GM12864 (cell line): Measurements from ENCODE around the gene NRCAM.

ENCODE experiments used
- DNase-seq: peaks from one replicate; pipeline ENCODE4 v3.0.0-alpha.2; 2011; ENCODE audit warnings: low read depth
- H3K4me3 ChIP-seq: 2 replicates; pipeline ENCODE4 v1.5.1; 2011; ENCODE audit warnings: mild to moderate bottlenecking, low read depth, low read length, control low read depth
- TF ChIP-seq, protein P1 (sequence below): IDR thresholded peaks from 2 replicates; pipeline ENCODE4 v1.5.1; 2011; ENCODE audit warnings: low read depth, mild to moderate bottlenecking, moderate library complexity, low read length, control low read depth, inconsistent platforms; ENCODE audit errors: missing control alignments

The NRCAM gene

DNA sequence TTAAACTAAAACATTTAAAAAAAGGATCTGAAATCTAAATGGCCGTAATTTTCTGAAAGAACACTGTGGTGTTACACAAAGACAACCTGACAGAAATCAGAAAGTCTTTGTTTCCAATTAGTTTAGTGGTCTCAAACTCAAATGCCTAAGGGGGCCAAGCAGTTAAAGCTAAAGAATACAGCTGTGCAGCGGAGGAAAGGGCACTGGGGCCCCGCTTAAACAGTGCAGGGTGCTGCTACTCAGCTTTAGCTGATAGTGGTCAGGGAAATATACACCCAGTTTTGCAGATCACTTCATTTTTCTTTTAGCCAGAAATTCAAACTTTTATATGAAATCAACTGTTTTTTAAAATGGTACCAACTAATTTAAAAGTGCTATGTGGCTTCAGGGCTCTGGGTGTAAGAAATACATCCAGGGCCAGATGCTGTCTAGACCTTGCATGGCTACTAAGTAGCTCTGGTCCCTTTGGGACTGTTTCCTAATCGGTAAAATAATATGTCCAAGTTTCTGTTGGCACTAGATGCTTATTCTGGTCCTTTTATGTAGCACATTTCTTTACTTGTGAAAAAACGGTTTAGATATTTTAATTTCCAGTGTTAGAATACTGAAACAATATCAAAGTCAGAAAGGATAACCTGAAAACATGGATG, 164.3 kb downstream of the NRCAM start:
- no peak overlapping the region for H3K4me3 ChIP-seq

DNA sequence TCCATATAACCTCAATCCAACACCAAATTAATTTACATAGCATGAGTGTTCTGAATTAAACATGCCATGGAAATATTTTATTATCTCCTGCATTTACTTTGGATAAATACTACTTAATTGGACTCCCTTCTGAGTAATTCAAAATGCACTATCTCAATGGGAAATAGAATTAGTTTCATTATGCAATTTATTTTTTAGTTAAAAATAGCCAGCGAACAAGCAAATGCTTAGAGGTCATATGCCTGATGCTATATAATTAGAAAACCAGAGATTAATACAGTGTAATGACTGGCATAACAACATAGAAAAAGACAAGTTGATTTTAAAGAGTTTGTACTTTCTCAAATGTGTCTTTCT, 165.1 kb downstream of the NRCAM start:
- no peak overlapping the region for H3K4me3 ChIP-seq
- DNase-seq: no peak
- TF ChIP-seq, protein P1, sequence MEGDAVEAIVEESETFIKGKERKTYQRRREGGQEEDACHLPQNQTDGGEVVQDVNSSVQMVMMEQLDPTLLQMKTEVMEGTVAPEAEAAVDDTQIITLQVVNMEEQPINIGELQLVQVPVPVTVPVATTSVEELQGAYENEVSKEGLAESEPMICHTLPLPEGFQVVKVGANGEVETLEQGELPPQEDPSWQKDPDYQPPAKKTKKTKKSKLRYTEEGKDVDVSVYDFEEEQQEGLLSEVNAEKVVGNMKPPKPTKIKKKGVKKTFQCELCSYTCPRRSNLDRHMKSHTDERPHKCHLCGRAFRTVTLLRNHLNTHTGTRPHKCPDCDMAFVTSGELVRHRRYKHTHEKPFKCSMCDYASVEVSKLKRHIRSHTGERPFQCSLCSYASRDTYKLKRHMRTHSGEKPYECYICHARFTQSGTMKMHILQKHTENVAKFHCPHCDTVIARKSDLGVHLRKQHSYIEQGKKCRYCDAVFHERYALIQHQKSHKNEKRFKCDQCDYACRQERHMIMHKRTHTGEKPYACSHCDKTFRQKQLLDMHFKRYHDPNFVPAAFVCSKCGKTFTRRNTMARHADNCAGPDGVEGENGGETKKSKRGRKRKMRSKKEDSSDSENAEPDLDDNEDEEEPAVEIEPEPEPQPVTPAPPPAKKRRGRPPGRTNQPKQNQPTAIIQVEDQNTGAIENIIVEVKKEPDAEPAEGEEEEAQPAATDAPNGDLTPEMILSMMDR: no peak

More for the DNA sequence above, 164.3 kb downstream of the NRCAM start:
- TF ChIP-seq, protein P1: no peak
- no peak for DNase-seq

DNA sequence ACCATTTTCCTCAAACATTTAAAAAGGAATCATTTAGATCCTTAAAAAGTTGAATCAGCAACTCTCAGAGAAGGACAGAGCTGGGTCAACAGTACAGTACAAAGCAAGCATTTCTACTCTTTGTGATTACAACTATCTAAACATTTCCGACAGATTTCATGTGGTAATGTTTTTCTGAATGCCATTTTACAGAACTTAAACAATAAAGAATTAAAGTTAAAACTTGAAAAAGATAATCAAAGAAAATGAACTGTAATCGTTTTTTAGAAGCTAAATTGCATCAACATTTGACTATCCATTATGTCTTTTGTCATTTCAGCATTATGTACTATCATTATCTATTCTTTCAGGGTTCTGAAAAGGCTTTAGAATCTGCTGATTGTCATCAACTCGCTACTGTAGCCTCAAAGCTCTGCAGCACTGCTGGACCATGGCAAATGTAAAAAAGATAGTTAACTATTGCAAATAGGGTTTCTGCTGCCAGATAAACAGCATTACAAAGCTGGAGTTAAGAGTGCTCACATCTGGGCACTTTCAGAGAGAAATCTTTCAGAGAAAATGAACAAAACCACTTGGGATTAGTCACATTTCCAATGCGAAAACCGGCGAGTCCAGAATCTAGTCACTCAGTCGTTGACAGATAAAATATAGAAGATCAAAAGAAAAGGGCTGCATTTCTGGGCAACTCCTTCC, 165.6 kb downstream of the NRCAM start:
- TF ChIP-seq, protein P1: no peak
- no peak for DNase-seq
- no peak overlapping the region for H3K4me3 ChIP-seq

DNA sequence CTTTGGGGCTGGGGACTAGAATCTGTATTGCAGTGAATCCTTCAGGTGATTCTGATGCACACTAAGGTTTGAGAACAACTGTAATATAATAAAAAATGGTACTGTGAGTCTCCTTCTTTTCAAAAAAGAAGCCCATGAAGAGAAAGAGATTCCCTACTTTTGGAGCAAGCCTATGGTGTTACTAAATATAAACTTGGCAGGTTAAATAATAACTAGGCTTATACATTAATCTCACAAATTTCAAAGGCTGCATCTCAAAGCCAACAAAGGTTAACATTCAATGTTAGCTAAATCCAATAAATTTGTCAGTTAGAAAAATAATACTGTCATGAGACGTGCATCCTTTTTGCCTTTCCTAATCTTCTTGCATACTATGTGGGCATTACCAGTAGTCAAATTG, 166.4 kb downstream of the NRCAM start:
- H3K4me3 ChIP-seq: no peak overlapping the region
- TF ChIP-seq, protein P1: no peak
- DNase-seq: no peak

DNA sequence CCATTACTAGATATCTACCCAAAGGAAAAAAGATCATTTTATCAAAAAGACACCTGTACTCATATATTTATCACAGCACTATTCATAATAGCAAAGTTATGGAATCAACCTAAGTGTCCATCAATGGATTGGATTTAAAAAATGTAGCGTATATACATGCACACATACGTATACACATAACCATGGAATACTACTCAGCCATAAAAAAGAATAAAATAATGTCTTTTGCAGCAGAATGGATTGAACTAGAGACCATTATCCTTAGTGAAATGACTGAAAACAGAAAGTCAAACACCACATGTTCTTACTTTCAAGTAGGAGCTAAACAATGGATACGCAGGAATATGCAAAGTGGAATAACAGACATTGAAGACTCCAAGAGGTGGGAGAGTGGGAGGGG, 168.4 kb downstream of the NRCAM start:
- H3K4me3 ChIP-seq: no peak overlapping the region
- TF ChIP-seq, protein P1: no peak

DNA sequence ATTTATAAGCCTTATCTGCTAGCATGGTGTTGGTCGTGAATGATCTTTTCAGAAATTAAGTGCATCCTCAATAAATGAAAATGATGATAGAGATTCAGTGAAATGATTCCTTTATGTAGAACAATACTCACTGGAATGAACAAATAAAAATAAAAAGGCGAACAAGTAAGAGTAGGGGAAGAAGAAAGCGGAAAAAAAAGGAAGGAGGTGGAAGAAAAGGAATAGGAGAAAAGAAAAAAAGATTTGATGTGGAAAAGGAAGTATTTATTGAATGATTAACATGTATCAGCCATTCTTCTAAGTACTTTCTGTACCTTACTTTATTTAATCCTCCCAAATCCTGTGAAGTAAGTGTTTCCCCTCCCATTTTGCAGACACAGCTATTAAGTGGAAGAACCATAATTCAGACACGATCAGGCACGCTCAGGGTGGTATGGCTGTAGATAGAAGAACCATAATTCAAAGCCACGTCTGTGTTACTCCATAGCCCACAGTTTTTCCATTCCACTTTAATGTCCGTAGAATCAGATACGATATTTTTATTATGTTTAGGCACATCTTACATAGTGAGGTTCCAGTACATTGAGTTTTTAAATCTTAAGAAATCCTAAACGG, 169.8 kb downstream of the NRCAM start:
- no peak overlapping the region for H3K4me3 ChIP-seq
- DNase-seq: no peak
- TF ChIP-seq, protein P1: no peak

More for the DNA sequence above, 168.4 kb downstream of the NRCAM start:
- DNase-seq: no peak

DNA sequence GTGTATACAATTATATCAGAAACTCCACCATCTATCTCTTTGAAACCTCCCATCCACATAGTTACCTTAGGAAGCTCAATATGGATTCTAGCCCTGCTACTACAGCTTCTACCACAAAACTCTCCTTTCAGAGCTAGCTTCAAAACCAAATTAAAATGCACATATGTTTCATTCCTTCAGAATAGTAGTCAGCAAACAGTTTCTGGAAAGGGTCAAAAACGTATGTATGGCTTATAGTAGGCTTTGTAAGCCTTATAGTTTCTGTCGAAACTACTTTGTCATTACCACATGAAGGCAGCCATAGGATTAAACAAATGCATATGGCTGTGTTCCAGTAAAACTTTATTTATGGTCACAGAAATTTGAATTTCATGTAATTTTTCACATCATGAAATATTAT, 170.5 kb downstream of the NRCAM start:
- TF ChIP-seq, protein P1: no peak
- no peak overlapping the region for H3K4me3 ChIP-seq
- no peak for DNase-seq
